Omental fat pad (tissue), 4 donors: ENCODE measurements around the gene LIX1L. TPM values are rescaled to one million over a fixed set of nuclear protein-coding genes. Genes with fewer than 3 reads are reported as not detected.
A peak's percentile ranks its signal among the peaks of the same experiment; 100 is the strongest.

Experiments used
- ATAC-seq: fragments of 150-250 bp; one replicate; pipeline ENCODE4 v1.9.1; 2016; ENCODE audit warnings: mild to moderate bottlenecking, moderate library complexity; ENCODE audit not compliant: low FRiP score
- DNase-seq: peaks from one replicate; pipeline ENCODE4 v3.0.0-alpha.2; 2019; ENCODE audit warnings: low spot score
- total RNA-seq, 4 donors: library from RNA; depleted of rRNA; stranded (reverse); fragments of >200 nt; gene quantifications; one replicate each; pipeline ENCODE4 v1.1.0, GENCODE V29; 2016
- TF ChIP-seq, protein P1 (sequence below), 3 donors: fragments of 450-650 bp; IDR thresholded peaks; one replicate each; pipeline ENCODE4 v1.5.1; 2016 to 2017; ENCODE audit warnings: antibody characterized with exemption in 3 of 3, mild to moderate bottlenecking in 3 of 3, moderate library complexity in 2 of 3

LIX1L gene
- total RNA-seq, 4 donors from 2014 or later = 15.4 to 34.0 (median 28.3) TPM

DNA sequence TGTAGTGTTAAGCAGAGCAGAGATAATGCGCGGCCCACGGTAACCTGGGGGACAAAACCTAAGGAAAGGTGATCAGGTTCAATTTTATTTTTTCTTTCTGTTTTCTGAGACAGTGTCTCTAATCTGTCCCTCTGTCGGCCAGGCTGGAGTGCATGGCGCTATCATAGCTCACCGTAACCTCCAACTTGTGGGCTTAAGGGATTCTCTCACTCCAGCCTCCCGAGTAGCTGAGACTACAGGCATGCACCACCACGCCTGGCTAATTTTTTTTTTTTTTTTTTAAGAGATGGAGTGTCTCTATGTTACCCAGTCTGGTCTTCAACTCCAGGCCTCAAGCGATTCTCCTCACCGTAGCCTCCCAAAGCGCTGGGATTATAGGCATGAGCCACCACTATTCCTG is 71.4 kb downstream of the LIX1L start:
- DNase-seq = no peak
- ATAC-seq = no peak
- TF ChIP-seq, protein P1, sequence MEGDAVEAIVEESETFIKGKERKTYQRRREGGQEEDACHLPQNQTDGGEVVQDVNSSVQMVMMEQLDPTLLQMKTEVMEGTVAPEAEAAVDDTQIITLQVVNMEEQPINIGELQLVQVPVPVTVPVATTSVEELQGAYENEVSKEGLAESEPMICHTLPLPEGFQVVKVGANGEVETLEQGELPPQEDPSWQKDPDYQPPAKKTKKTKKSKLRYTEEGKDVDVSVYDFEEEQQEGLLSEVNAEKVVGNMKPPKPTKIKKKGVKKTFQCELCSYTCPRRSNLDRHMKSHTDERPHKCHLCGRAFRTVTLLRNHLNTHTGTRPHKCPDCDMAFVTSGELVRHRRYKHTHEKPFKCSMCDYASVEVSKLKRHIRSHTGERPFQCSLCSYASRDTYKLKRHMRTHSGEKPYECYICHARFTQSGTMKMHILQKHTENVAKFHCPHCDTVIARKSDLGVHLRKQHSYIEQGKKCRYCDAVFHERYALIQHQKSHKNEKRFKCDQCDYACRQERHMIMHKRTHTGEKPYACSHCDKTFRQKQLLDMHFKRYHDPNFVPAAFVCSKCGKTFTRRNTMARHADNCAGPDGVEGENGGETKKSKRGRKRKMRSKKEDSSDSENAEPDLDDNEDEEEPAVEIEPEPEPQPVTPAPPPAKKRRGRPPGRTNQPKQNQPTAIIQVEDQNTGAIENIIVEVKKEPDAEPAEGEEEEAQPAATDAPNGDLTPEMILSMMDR (IDR thresholded peaks at IDR 0.05) = no peak

DNA sequence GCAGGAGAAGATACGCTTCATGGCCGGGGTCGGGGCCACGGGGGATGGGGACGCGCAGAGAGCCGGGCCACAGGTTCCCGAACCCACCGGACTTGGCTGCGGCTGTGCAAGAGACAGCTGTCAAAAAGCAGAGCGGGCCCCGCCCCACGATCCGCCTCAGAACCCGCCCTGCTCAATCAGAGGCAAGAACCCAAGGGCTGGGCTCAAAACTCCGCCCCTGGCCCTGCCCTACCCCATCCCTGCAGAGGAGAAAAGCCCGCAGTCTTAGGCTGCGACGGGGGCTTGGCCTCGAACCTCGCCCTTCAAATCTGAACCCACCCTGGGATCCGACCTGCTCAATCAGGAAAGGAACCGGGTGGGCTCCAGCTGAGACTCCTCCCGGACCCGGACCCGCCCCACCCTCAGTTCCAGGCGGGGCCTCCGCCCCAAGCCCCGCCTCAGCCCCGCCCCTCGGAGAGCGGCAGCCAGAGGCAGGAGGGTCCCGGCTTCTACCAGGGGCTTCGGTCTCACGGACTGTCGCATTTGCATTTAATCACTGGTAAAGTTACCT is 72.0 kb downstream of the LIX1L start, which contains the start of gene ANKRD35:
Gene ANKRD35, minus strand, starts transcription at position 129 of the 550 bp plus-strand sequence. Its CDS starts 108 bp downstream, at position 21.
- TF ChIP-seq, protein P1 (IDR thresholded peaks at IDR 0.05) = no peak
- ATAC-seq = peak; percentile 95

DNA sequence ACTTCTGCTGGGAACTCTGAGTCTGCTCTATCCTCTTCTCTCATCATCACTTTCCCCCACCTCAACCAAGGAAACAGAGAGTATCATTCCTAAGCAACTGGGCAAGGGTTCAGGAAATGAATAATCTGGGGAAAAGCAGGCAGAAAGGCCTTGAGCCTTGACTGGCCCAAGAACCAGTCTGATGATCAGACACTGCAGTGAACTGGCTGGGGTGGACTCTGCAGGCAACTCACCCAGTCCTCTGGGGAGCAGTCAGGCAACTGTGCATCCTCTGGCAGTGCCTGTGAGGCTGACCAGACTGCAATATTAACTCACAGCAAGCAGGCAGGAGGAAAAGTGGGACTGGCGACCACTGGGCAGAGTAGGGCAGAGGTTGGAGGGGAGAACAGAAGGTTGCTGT is 73.1 kb downstream of the LIX1L start:
- TF ChIP-seq, protein P1 (IDR thresholded peaks at IDR 0.05) = no peak
- DNase-seq (no peak), ATAC-seq (no peak)

More for the DNA sequence above, 72.0 kb downstream of the LIX1L start, which contains the start of gene ANKRD35:
- peak; percentile 49 for DNase-seq

Other genes starting within 250 kb of the LIX1L start
- gene CD160, start 238.5 kb downstream of the LIX1L start, total RNA-seq = not detected
- 10 to 100 TPM; 12.3 to 41.3 (median 14.3) TPM for gene RNF115, start 133.9 kb downstream of the LIX1L start, total RNA-seq
- gene POLR3C, start 133.8 kb downstream of the LIX1L start, total RNA-seq = 10 to 100 TPM; 32.1 to 38.3 (median 34.1) TPM
- 1 to 10 TPM; 1.7 to 4.0 (median 2.2) TPM for gene NUDT17, start 112.4 kb downstream of the LIX1L start, total RNA-seq
- 10 to 100 TPM in 2 of 4 donors, 1 to 10 TPM in 2; 7.8 to 25.1 (median 14.5) TPM for gene PIAS3, start 98.9 kb downstream of the LIX1L start, total RNA-seq
- gene ANKRD35, start 72.2 kb downstream of the LIX1L start, total RNA-seq = 1 to 10 TPM; 1.3 to 9.5 (median 2.0) TPM
- gene ITGA10, start 48.0 kb downstream of the LIX1L start, total RNA-seq = 1 to 10 TPM; 1.6 to 2.2 (median 2.1) TPM
- 10 to 100 TPM; 10.2 to 25.2 (median 15.7) TPM for gene PEX11B, start 39.3 kb downstream of the LIX1L start, total RNA-seq
- gene RBM8A, start 30.5 kb downstream of the LIX1L start, total RNA-seq = 100 to 1,000 TPM; 114 to 189 (median 116) TPM
- 1 to 10 TPM in 1 of 4 donors, under 1 TPM in 3; 0.32 to 1.7 (median 0.58) TPM for gene ANKRD34A, start 6.6 kb upstream of the LIX1L start, total RNA-seq
- gene POLR3GL, start 6.7 kb upstream of the LIX1L start, total RNA-seq = 10 to 100 TPM; 19.0 to 31.4 (median 24.0) TPM
- gene TXNIP, start 38.6 kb upstream of the LIX1L start, total RNA-seq = 1,000 to 10,000 TPM; 1,118 to 3,262 (median 1,971) TPM
- gene HJV, start 63.7 kb upstream of the LIX1L start, total RNA-seq = not detected
- gene NBPF10, start 186.8 kb upstream of the LIX1L start, total RNA-seq = 1 to 10 TPM; 1.3 to 2.3 (median 1.8) TPM